ENCODE results near the gene NDUFB5.

The NDUFB5 gene

GRCh38 chr3:179604321-179605078 is at the start of gene NDUFB5, which contains the start of gene MRPL47:
TSS of gene NDUFB5 (plus strand) at chr3:179604794. CDS start at chr3:179604816, 22 bp downstream.
TSS of gene MRPL47 (minus strand) at chr3:179604638. CDS start at chr3:179604624, 14 bp downstream.
- DNase-seq (ENCODE audit: low spot score): peak; percentile 94

- DNase-seq (ENCODE audit: low spot score): peak; percentile 45
Measured at GRCh38 chr3:179558742-179559364, 45.7 kb upstream of the NDUFB5 start.

GRCh38 chr3:179560791-179561190 is 43.8 kb upstream of the NDUFB5 start:
- no peak for DNase-seq (ENCODE audit: low spot score)

- peak; percentile 100 for DNase-seq (ENCODE audit: low spot score)
Measured at GRCh38 chr3:179562591-179563270, 41.9 kb upstream of the NDUFB5 start, which contains the start of gene ACTL6A. TSS of gene ACTL6A (plus strand) at chr3:179562926. CDS start at chr3:179563093, 167 bp downstream.

GRCh38 chr3:179563271-179563783 is 41.3 kb upstream of the NDUFB5 start:
- DNase-seq (ENCODE audit: low spot score): peak; percentile 68

- DNase-seq (ENCODE audit: low spot score): peak; percentile 14
Measured at GRCh38 chr3:179565496-179565895, 39.1 kb upstream of the NDUFB5 start.

- no peak for DNase-seq (ENCODE audit: low spot score)
Measured at GRCh38 chr3:179580992-179581391, 23.6 kb upstream of the NDUFB5 start.

GRCh38 chr3:179589143-179589542 is 15.5 kb upstream of the NDUFB5 start:
- DNase-seq (ENCODE audit: low spot score): no peak

- DNase-seq (ENCODE audit: low spot score): no peak
Measured at GRCh38 chr3:179590669-179591068, 13.9 kb upstream of the NDUFB5 start.

- no peak for DNase-seq (ENCODE audit: low spot score)
Measured at GRCh38 chr3:179591313-179591712, 13.3 kb upstream of the NDUFB5 start.

- no peak for DNase-seq (ENCODE audit: low spot score)
Measured at GRCh38 chr3:179599531-179599930, 5.1 kb upstream of the NDUFB5 start.

- no peak for DNase-seq (ENCODE audit: low spot score)
Measured at GRCh38 chr3:179603321-179603720, 1.3 kb upstream of the NDUFB5 start.

- DNase-seq (ENCODE audit: low spot score): no peak
Measured at GRCh38 chr3:179603831-179604230, 763 bp upstream of the NDUFB5 start.

GRCh38 chr3:179606534-179607085 is 2.0 kb downstream of the NDUFB5 start:
- no peak for DNase-seq (ENCODE audit: low spot score)

GRCh38 chr3:179608931-179609720 is 4.5 kb downstream of the NDUFB5 start:
- peak; percentile 64 for DNase-seq (ENCODE audit: low spot score)

GRCh38 chr3:179610066-179610465 is 5.5 kb downstream of the NDUFB5 start:
- no peak for DNase-seq (ENCODE audit: low spot score)

- DNase-seq (ENCODE audit: low spot score): no peak
Measured at GRCh38 chr3:179613807-179614206, 9.2 kb downstream of the NDUFB5 start.

GRCh38 chr3:179615458-179616173 is 11.0 kb downstream of the NDUFB5 start:
- no peak for DNase-seq (ENCODE audit: low spot score)

GRCh38 chr3:179622023-179622422 is 17.4 kb downstream of the NDUFB5 start:
- no peak for DNase-seq (ENCODE audit: low spot score)

GRCh38 chr3:179624451-179624850 is 19.9 kb downstream of the NDUFB5 start:
- DNase-seq (ENCODE audit: low spot score): no peak

Measured in CD4-positive, alpha-beta T cell treated with Interleukin-2 at 100 ng/mL for 4 hours (primary cell).